Measurements from ENCODE around the gene EBLN2. TPM values are rescaled to one million over a fixed set of nuclear protein-coding genes. Genes with fewer than 3 reads are reported as not detected.

The EBLN2 gene
- total RNA-seq, 4 donors from 2014 or later = 8.5 to 12.7 (median 9.8) TPM

DNA sequence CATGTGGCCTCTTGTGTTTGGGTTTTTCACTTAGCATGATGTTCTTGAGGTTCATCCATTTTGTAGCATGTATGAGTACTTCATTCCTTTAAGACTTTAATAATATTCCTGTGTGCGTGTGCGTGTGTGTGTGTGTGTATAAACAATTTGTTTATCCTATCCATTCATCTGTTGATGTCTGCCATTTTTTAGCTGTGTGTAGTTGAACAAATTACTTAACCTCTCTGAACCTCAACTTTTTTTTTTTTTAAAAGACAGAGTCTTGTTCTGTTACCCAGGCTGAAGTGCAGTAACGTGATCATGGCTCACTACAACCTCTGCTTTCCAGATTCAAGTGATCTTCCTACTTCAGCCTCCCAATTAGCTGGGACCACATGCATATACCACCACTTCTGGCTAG is 47.3 kb downstream of the EBLN2 start:
- H3K4me1 ChIP-seq = no peaks in the 10 kb centered on the region
- TF ChIP-seq POLR2A (IDR thresholded peaks at IDR 0.05) = no peak
- TF ChIP-seq, protein P1, sequence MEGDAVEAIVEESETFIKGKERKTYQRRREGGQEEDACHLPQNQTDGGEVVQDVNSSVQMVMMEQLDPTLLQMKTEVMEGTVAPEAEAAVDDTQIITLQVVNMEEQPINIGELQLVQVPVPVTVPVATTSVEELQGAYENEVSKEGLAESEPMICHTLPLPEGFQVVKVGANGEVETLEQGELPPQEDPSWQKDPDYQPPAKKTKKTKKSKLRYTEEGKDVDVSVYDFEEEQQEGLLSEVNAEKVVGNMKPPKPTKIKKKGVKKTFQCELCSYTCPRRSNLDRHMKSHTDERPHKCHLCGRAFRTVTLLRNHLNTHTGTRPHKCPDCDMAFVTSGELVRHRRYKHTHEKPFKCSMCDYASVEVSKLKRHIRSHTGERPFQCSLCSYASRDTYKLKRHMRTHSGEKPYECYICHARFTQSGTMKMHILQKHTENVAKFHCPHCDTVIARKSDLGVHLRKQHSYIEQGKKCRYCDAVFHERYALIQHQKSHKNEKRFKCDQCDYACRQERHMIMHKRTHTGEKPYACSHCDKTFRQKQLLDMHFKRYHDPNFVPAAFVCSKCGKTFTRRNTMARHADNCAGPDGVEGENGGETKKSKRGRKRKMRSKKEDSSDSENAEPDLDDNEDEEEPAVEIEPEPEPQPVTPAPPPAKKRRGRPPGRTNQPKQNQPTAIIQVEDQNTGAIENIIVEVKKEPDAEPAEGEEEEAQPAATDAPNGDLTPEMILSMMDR (IDR thresholded peaks at IDR 0.05) = no peak
- no peak overlapping the region for H3K27ac ChIP-seq
- 92 to 95% methylated on average over 3 of the region's 3 CpGs for WGBS, 2 donors
- no peaks in the 10 kb centered on the region for H3K27me3 ChIP-seq
- H3K36me3 ChIP-seq = no peaks in the 10 kb centered on the region
- intact Hi-C loops (cut with DNase I) = loop anchor here (10.0 kb wide), 1 partner anchor 336 kb away; no protein-coding TSS in a partner anchor
- no peaks in the 10 kb centered on the region for H3K9me3 ChIP-seq
- DNase-seq = no peak
- no peak overlapping the region for H3K4me3 ChIP-seq (replicated peaks in 1 of 3)

- Histone ChIP-seq H3K36me3 (no peaks in the 10 kb centered on the region), H3K27ac (no peak overlapping the region), H3K27me3 (no peaks in the 10 kb centered on the region), H3K9me3 (no peaks in the 10 kb centered on the region), H3K4me1 (no peaks in the 10 kb centered on the region), H3K4me3 (replicated peaks in 1 of 3) (no peak overlapping the region)
- 79 to 85% methylated on average over 20 of the region's 20 CpGs for WGBS, 2 donors
- no peak for TF ChIP-seq POLR2A (IDR thresholded peaks at IDR 0.05)
- TF ChIP-seq, protein P1 (IDR thresholded peaks at IDR 0.05) = no peak
- DNase-seq = no peak
- intact Hi-C loops (cut with DNase I) = no loop called here
These were observed 49.1 kb downstream of the EBLN2 start for GRCh38 chr3:73110530-73110929.

Small RNA genes within 50 kb of the gene (small RNA-seq; reads per million reads assigned to genes)
- gene RNU2-64P (not detected), gene RNU6-557P (not detected), gene RNU7-19P (not detected)

Other genes with a start within 250 kb of the EBLN2 start
- gene SHQ1, start 213.2 kb upstream of the EBLN2 start, total RNA-seq = 10 to 100 TPM; 17.7 to 33.7 (median 26.3) TPM
- gene GXYLT2, start 173.6 kb upstream of the EBLN2 start, total RNA-seq = 10 to 100 TPM; 16.2 to 23.6 (median 19.6) TPM
- 10 to 100 TPM; 51.5 to 71.3 (median 66.0) TPM for gene PPP4R2, start 64.8 kb upstream of the EBLN2 start, total RNA-seq

Data from thyroid gland (tissue), 4 donors.